Natural killer cell treated with Interleukin-12 subunit alpha and Interleukin-12 subunit beta and Interleukin-15 and Interleukin-18, amount 100 ng/mL, for 72 hours (primary cell): ENCODE measurements around the gene LINGO1. TPM values are rescaled to one million over a fixed set of nuclear protein-coding genes. Genes with fewer than 3 reads are reported as not detected.

ENCODE experiments used
- ATAC-seq, 2 donors: fragments of 150-1000 bp; cut with Tn5 transposase in 1 of 2; sonication (Bioruptor Pico), chemical (Tn5 transposase) in 1 of 2; 2 replicates each; pipeline ENCODE4 v1.10.0; 2021
- DNase-seq: peaks from one replicate; pipeline ENCODE4 v3.0.0; 2022; ENCODE audit warnings: low spot score
- H3K27ac Mint-ChIP-seq, 2 donors: 1 replicate in 1 of 2; 2 replicates in 1 of 2; pipeline ENCODE4 v1.8.0; 2022; ENCODE audit warnings: mixed read lengths in 2 of 2, mild to moderate bottlenecking in 1 of 2, moderate library complexity in 1 of 2
- H3K27me3 Mint-ChIP-seq, 2 donors: 1 replicate in 1 of 2; 2 replicates in 1 of 2; pipeline ENCODE4 v1.8.0; 2022; ENCODE audit warnings: mixed read lengths in 2 of 2
- H3K36me3 Mint-ChIP-seq: one replicate; pipeline ENCODE4 v1.8.0; 2022; ENCODE audit warnings: mixed read lengths
- H3K4me1 Mint-ChIP-seq, 2 donors: 1 replicate in 1 of 2; 2 replicates in 1 of 2; pipeline ENCODE4 v1.8.0; 2022; ENCODE audit warnings: low read depth in 2 of 2, mixed read lengths in 2 of 2, mild to moderate bottlenecking in 1 of 2
- H3K4me3 Mint-ChIP-seq: one replicate; pipeline ENCODE4 v1.8.0; 2022; ENCODE audit warnings: mixed read lengths
- H3K9me3 Mint-ChIP-seq: 2 replicates; pipeline ENCODE4 v1.8.0; 2022; ENCODE audit warnings: mixed read lengths
- total RNA-seq, 2 donors: library from RNA; stranded (reverse); gene quantifications; one replicate each; pipeline ENCODE4 v1.2.3, GENCODE V29; 2022

Gene LINGO1
- total RNA-seq, 2 donors from 2014 or later = not detected

DNA sequence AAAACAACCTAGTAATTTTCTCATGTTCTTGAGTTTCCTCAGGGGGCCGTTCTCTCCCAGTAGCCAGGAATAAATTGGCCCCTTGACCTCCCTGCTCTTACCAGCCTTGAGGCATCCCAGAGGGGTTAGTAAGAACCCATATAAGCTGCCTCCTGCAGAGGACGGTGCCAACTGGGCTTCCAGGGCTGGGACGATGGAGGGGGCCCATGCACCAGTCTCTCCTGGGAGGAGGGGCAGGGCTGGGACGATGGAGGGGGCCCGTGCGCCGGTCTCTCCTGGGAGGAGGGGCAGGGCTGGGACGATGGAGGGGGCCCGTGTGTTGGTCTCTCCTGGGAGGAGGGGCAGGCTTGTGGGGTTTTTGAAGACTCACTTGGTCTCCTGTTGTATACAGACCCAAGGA is 22.0 kb downstream of the LINGO1 start:
- no peak for ATAC-seq
- no peaks in the 10 kb centered on the region for H3K36me3 Mint-ChIP-seq
- DNase-seq = no peak
- no peaks in the 10 kb centered on the region for H3K27me3 Mint-ChIP-seq
- no peaks in the 10 kb centered on the region for H3K9me3 Mint-ChIP-seq
- no peak overlapping the region for H3K27ac Mint-ChIP-seq
- no peaks in the 10 kb centered on the region for H3K4me1 Mint-ChIP-seq
- H3K4me3 Mint-ChIP-seq = no peak overlapping the region

DNA sequence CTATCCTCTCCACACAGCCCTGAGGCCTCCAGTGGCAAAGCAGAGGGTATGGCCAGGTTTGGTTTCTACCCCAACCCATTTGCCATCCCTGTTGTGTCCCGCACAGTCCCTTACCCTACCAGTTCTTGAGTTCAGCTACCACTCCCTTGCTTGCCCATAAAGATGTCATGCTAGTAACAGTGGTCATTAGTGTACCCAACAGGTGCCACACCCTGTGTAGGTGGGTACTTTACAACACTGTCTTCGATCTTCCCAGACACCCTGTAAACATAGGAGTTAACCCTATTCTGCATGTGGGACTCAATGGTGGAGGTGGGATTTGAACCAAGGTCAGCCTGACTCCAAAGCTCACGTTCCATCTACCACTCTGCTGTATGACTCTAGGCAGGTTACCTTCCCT is 23.2 kb downstream of the LINGO1 start:
- H3K9me3 Mint-ChIP-seq = no peaks in the 10 kb centered on the region
- H3K4me3 Mint-ChIP-seq = no peak overlapping the region
- H3K4me1 Mint-ChIP-seq = peaks cover 5 to 6% of the 10 kb centered on the region in 2 donors
- ATAC-seq = no peak
- no peak for DNase-seq
- no peaks in the 10 kb centered on the region for H3K36me3 Mint-ChIP-seq
- peaks cover 0 to 5% of the 10 kb centered on the region in 2 donors for H3K27me3 Mint-ChIP-seq
- H3K27ac Mint-ChIP-seq = no peak overlapping the region

DNA sequence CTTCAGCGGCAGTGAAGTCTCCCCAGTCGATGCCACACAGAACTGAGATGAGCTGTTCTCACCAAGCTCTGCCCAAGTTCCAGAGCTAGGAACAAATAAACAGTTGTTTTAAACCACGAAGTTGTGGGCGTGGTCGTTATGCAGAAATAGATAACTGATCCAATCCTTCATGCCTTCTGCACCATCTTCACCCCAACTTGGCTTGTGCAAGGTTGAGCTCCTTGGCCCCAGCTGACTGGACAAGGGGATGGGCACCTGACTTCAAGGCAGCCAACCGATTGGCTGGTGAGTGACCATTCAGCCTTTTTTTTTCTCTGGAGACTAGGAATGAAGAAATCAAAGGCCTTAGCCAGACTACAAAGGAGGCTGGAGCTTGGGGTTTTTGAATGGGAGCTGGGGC is 23.9 kb downstream of the LINGO1 start:
- Mint-ChIP-seq H3K27ac (no peak overlapping the region), H3K9me3 (no peaks in the 10 kb centered on the region), H3K27me3 (peaks cover 0 to 8% of the 10 kb centered on the region in 2 donors), H3K36me3 (no peaks in the 10 kb centered on the region), H3K4me3 (no peak overlapping the region), H3K4me1 (peaks cover 8 to 11% of the 10 kb centered on the region in 2 donors)
- DNase-seq = no peak
- ATAC-seq = no peak

DNA sequence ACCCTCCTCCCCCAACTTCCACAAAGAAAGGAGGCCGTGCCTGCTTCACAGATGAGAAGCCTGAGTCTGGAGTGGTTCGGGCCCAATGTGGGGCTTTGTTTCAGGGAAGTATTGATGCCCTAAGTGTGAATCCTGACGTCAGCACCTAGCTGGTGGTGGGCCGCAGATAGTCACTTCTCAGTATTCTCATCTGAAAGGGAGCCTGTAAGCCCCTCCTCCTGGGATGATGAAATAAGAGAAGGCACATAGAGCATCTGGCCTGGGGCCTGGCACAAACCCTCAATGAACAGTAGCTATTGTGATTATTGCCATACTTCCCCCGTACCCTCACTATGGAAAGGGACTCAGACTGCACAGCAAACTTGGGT is 24.8 kb downstream of the LINGO1 start:
- Mint-ChIP-seq H3K27me3 (peaks cover 0 to 9% of the 10 kb centered on the region in 2 donors), H3K9me3 (no peaks in the 10 kb centered on the region), H3K4me3 (no peak overlapping the region), H3K36me3 (no peaks in the 10 kb centered on the region), H3K27ac (no peak overlapping the region), H3K4me1 (peaks cover 8 to 12% of the 10 kb centered on the region in 2 donors)
- DNase-seq = no peak
- no peak for ATAC-seq

DNA sequence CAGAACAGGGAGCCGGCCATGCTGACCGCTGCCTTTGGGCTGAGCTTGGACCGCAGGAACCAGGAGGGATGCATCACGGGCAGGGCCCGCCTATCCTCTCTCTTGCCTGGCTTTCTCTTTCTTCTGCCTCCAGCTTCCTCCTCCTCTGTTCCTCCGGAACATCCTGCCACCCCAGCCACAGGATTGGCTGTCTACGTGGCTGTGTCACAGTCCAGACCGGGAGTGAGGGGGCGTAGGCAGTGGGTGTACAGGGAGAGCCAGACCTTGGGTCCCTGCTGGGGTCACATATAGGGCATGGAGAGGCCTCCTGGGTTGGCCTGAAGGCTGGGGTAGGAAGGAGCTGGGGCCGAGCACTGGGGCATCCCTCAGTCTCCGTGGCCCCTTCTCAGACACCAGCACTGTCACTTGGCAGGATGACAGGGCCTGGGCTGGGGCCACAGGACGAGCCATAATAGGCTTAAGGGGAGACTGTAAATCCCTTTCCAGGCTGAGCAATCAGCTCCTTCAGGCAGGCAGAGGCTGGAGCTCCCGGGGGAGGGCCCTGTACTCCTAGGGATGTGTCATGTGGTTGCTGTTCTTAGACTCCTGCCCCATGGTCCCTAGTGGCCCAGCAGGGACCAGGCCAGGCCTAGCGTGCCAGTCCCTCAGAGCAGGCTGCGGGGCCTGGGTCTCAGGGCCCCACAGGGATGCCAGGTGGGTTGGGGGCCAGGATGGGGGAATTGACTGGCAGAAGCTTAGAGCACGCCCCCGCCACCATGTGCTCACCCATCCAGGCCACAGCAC is 25.4 kb downstream of the LINGO1 start:
- peaks cover 8 to 12% of the 10 kb centered on the region in 2 donors for H3K4me1 Mint-ChIP-seq

DNA sequence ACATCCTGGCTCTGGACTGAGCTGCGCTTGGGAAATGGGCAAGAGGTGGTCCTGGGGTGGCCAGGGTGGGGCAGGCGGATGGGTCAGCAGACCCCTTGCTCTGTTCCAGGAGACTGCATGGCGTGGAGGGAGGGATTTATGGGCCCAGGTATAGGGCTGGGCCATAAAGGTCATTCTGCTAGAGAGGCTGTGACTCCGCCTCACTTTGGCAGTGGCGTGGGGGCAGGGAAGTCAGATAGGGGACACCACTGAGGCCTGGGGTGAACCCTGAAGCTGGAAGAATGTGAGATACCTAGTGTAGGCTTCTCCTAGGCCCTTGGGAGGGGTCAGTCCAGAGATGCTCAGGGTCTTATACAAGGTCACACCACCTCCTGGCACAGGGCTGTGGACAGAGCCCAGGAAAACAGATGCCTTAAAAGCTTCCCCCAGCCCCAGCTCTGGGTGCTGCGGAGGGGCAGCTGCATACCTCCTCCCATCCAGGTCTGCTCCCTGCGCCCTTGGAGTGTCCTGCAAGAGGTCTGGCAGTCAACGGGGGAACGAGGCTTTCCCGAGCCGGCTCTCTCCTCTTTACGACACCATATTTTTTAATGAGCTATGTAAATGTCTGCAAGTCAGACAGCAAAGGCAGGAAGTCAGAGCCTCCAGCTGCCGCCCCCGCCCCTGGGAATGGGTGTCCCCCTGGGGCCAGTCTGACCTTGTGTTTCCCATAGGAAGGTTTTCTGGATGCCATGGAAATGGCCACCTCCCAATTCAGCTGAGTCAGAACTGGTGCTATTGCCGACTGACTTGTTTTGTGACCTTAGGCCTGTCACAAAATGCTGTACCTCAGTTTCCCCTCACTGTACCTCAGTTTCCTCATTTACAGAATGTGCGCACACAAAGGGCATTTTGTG is 26.3 kb downstream of the LINGO1 start:
- Mint-ChIP-seq H3K36me3 (no peaks in the 10 kb centered on the region), H3K27ac (no peak overlapping the region), H3K4me3 (no peak overlapping the region), H3K4me1 (peaks cover 8 to 12% of the 10 kb centered on the region in 2 donors), H3K9me3 (no peaks in the 10 kb centered on the region), H3K27me3 (peaks cover 0 to 12% of the 10 kb centered on the region in 2 donors)
- no peak for ATAC-seq
- DNase-seq = no peak

More for the DNA sequence above, 25.4 kb downstream of the LINGO1 start:
- Mint-ChIP-seq H3K36me3 (no peaks in the 10 kb centered on the region), H3K27ac (no peak overlapping the region), H3K9me3 (no peaks in the 10 kb centered on the region), H3K4me3 (no peak overlapping the region), H3K27me3 (peaks cover 0 to 9% of the 10 kb centered on the region in 2 donors)
- DNase-seq (no peak), ATAC-seq (peak in 1 of 2 donors; percentile 3)

DNA sequence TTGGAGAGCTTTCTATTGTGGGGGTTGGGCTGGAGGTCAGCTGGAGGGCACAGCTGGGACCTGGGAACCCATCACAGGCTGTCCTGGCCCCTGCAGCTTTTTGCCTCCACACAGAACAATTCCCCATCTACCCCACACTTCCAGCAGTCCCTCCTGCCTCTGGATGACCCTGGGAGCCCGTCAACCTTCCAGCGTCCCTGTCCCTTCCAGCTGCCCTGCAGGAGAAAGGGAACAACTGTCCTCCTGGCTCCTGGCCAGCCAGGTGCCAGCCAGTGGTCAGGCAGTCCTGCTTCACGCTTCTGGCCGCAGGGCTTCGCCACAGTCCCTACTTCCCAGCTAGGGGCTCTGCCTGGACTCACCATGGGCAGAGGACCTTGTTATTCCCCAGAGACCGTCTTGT is 27.2 kb downstream of the LINGO1 start:
- no peak for DNase-seq
- Mint-ChIP-seq H3K27me3 (peaks cover 0 to 12% of the 10 kb centered on the region in 2 donors), H3K36me3 (no peaks in the 10 kb centered on the region), H3K4me3 (no peak overlapping the region), H3K9me3 (no peaks in the 10 kb centered on the region), H3K4me1 (peaks cover 8 to 12% of the 10 kb centered on the region in 2 donors), H3K27ac (no peak overlapping the region)
- no peak for ATAC-seq

DNA sequence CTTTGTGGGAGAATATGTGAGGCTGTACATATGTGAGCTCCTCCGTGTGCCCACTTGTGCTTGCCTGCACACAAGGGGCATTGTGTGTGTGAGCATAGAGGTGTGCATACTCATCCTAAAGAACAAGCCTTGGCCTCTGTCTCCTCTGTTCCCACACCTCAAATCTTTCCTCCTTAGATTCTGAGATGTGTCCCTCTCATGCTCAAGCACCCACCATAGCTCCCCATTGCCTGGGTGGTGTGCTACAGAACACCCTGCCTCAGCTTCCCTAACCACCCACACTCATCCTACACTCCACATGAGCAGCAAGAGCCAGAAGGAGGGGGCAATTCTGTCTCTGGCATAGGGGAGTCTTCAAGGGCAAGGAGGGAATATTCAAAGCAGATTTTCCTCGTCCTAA is 27.7 kb downstream of the LINGO1 start:
- Mint-ChIP-seq H3K4me3 (no peak overlapping the region), H3K36me3 (no peaks in the 10 kb centered on the region), H3K4me1 (peaks cover 8 to 12% of the 10 kb centered on the region in 2 donors), H3K27me3 (peaks cover 0 to 12% of the 10 kb centered on the region in 2 donors), H3K27ac (no peak overlapping the region), H3K9me3 (no peaks in the 10 kb centered on the region)
- ATAC-seq (no peak), DNase-seq (no peak)

DNA sequence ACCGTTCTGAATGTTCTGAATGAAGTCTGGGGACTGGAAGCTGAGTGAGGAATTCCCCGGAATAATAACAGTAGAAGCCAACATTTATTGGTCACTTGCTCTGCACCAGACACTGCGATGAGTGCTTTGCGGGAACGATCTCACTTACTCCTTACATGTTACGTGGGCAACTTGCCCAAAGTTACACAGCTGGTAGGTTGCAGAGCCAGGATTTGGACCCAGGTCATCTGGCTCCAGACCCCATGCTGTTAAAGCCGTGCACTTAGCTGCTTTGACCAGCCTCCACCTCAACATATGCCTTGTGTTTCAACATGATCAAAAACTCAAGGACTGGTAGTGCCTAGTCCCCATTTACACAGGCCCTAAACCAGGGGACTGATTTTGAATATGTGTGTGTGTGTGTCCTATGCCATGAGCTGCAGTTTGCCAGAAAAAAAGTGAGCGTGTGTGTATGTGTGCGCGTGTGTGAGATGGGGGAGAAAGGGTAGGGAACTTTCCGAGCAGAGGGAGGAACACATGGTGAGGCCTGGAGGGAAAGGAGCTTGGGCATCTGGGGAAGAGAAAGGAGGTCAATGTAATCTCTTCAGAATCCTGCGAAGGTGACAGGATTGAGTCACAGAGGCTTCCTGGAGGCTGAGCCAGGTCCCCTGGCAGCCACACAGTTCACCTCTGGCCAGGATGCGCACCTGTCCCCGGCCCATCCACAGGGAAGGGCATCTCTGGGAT is 28.9 kb downstream of the LINGO1 start:
- H3K4me1 Mint-ChIP-seq = peaks cover 8 to 12% of the 10 kb centered on the region in 2 donors
- H3K27me3 Mint-ChIP-seq = peaks cover 0 to 12% of the 10 kb centered on the region in 2 donors
- H3K36me3 Mint-ChIP-seq = no peaks in the 10 kb centered on the region
- DNase-seq (no peak), ATAC-seq (no peak)
- no peaks in the 10 kb centered on the region for H3K9me3 Mint-ChIP-seq
- no peak overlapping the region for H3K27ac Mint-ChIP-seq
- H3K4me3 Mint-ChIP-seq = no peak overlapping the region

DNA sequence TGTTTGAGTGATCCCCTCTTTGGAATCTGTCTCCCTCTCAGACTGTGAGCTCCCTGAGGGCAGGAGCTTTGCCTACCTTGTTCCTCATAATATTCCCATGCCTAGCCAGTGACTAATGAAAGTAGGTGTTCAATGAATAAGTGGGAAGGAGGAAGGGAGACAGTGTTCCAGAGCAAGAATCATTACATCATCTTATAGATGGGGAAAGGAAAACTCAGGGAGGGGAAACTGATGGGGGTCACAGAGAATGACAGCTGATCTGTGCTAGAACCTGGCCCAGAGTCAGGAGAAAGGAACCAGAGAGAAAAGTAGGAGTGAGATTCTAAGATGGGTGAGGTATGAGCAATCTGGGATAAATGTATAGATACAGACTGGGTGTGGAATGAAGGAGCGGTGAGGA is 29.9 kb downstream of the LINGO1 start:
- Mint-ChIP-seq H3K4me1 (peaks cover 8 to 12% of the 10 kb centered on the region in 2 donors), H3K36me3 (no peaks in the 10 kb centered on the region), H3K9me3 (no peaks in the 10 kb centered on the region)

DNA sequence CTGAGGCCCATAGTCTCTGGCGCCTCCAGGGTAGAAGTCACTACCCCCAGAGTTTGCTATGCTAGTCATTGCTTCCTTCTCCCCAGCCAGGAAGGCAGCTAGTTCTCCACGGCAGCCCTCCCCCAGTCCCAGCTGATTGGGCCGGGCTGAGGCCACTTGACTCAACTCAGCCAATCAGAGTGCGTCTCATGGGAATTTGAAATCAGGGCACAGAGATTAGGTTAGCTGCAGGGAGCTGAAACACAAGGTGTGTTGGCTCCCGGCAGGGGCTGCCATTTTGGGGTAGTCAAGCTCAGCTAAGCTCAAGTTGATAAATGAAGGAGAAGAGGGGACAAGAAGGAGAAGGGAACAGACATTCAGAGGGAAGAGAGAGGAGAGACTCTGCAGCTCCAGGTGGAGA is 32.8 kb downstream of the LINGO1 start:
- H3K4me3 Mint-ChIP-seq = no peak overlapping the region
- ATAC-seq (peak in 1 of 2 donors; percentile 21), DNase-seq (no peak)
- no peaks in the 10 kb centered on the region for H3K9me3 Mint-ChIP-seq
- peaks cover 0 to 10% of the 10 kb centered on the region in 2 donors for H3K27me3 Mint-ChIP-seq
- no peaks in the 10 kb centered on the region for H3K36me3 Mint-ChIP-seq
- no peak overlapping the region for H3K27ac Mint-ChIP-seq
- peaks cover 6 to 10% of the 10 kb centered on the region in 2 donors for H3K4me1 Mint-ChIP-seq

More for the DNA sequence above, 29.9 kb downstream of the LINGO1 start:
- no peak overlapping the region for H3K27ac Mint-ChIP-seq
- no peak for ATAC-seq
- peaks cover 0 to 12% of the 10 kb centered on the region in 2 donors for H3K27me3 Mint-ChIP-seq
- no peak for DNase-seq
- H3K4me3 Mint-ChIP-seq = no peak overlapping the region

DNA sequence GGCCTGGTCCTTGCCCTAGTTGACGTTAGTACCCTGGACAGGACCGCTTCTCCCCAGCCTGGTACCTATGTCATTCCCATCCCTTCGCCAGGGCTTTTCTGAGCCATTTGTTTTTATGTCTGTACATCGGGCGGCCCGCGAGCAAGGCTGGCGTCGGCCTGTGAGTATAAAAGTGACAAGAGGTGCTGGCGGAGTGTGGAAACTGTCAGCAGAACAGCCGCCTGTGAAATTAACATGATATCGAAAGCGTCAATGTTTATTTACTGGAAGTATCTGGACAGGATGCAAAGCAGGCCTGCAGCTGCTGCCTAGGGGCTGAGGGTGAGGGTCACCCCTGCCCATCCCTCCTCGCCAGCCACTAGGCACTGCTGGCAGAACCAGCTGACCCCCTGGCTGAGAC is 33.4 kb downstream of the LINGO1 start:
- Mint-ChIP-seq H3K36me3 (no peaks in the 10 kb centered on the region), H3K4me1 (peaks cover under 1 to 4% of the 10 kb centered on the region in 2 donors)
- ATAC-seq = no peak

DNA sequence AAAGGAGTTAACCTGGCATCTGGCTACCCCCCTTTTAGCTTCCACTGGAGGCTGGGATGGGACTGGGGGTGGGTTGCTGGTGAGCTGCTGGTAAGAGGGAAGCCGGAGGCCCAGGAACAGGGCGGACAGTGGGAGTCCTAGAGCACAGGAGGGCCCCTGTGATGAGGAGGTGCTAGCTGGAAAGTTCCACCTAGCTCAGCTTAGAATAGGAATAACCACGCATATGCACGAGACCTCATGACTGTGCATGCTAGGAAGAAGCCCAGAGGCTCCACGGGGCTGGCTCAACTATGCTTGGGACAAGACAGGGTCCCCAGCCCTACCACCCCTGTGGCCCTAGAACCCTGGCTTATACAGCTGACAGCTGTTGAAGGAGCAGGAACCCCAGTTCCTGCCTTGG is 34.1 kb downstream of the LINGO1 start:
- peak in 1 of 2 donors; percentile 5 for ATAC-seq

More for the DNA sequence above, 33.4 kb downstream of the LINGO1 start:
- Mint-ChIP-seq H3K27ac (no peak overlapping the region), H3K4me3 (no peak overlapping the region), H3K27me3 (peaks cover 0 to 5% of the 10 kb centered on the region in 2 donors), H3K9me3 (no peaks in the 10 kb centered on the region)
- no peak for DNase-seq

More for the DNA sequence above, 34.1 kb downstream of the LINGO1 start:
- DNase-seq = no peak
- Mint-ChIP-seq H3K36me3 (no peaks in the 10 kb centered on the region), H3K4me1 (no peaks in the 10 kb centered on the region), H3K27ac (no peak overlapping the region), H3K4me3 (no peak overlapping the region), H3K27me3 (peaks cover 0 to 3% of the 10 kb centered on the region in 2 donors), H3K9me3 (no peaks in the 10 kb centered on the region)
